Measurements from ENCODE around the gene CELF2.

Gene CELF2

GRCh38 chr10:11319990-11320602, 302.4 kb downstream of the CELF2 start:
- no peak for DNase-seq (ENCODE audit: insufficient read length, low spot score)
- TF ChIP-seq CTCF (IDR thresholded peaks at IDR 0.05; ENCODE audit: insufficient read depth, missing control alignments): no peak
- no peak for FAIRE-seq

GRCh38 chr10:11320809-11321520, 303.3 kb downstream of the CELF2 start:
- no peak for FAIRE-seq
- TF ChIP-seq CTCF (IDR thresholded peaks at IDR 0.05; ENCODE audit: insufficient read depth, missing control alignments): no peak
- DNase-seq (ENCODE audit: insufficient read length, low spot score): no peak

- DNase-seq (ENCODE audit: insufficient read length, low spot score) (no peak), FAIRE-seq (no peak)
- no peak for TF ChIP-seq CTCF (IDR thresholded peaks at IDR 0.05; ENCODE audit: insufficient read depth, missing control alignments)
These were observed 305.0 kb downstream of the CELF2 start for GRCh38 chr10:11322698-11323097.

- DNase-seq (ENCODE audit: insufficient read length, low spot score) (no peak), FAIRE-seq (no peak)
- no peak for TF ChIP-seq CTCF (IDR thresholded peaks at IDR 0.05; ENCODE audit: insufficient read depth, missing control alignments)
These were observed 307.2 kb downstream of the CELF2 start for GRCh38 chr10:11324761-11325321.

- DNase-seq (ENCODE audit: insufficient read length, low spot score): no peak
- TF ChIP-seq CTCF (IDR thresholded peaks at IDR 0.05; ENCODE audit: insufficient read depth, missing control alignments): no peak
- FAIRE-seq: no peak
These were observed 308.1 kb downstream of the CELF2 start for GRCh38 chr10:11325817-11326216.

- DNase-seq (ENCODE audit: insufficient read length, low spot score) (no peak), FAIRE-seq (no peak)
- no peak for TF ChIP-seq CTCF (IDR thresholded peaks at IDR 0.05; ENCODE audit: insufficient read depth, missing control alignments)
These were observed 308.6 kb downstream of the CELF2 start for GRCh38 chr10:11326241-11326640.
